Erythroblast (primary cell): ENCODE data around the gene SDSL.
A peak's percentile ranks its signal among the peaks of the same experiment; 100 is the strongest.

Experiments
- DNase-seq, 2 experiments: peaks; one replicate each; lab custom pipeline; 2025; lab: John Stamatoyannopoulos, UW
- GATA1 ChIP-seq: IDR thresholded peaks from 2 replicates; pipeline ENCODE4 v1.6.1; 2011; ENCODE audit warnings: low read depth, mild to moderate bottlenecking, control low read depth, low read length, moderate library complexity
- POLR2A ChIP-seq: IDR thresholded peaks from 2 replicates; pipeline ENCODE4 v1.6.1; 2011; ENCODE audit warnings: mild to moderate bottlenecking, low read length

Gene SDSL

GRCh38 chr12:113475451-113476175 lies 53.4 kb downstream of the SDSL start:
- TF ChIP-seq GATA1 (no peak), POLR2A (no peak)
- no peak for DNase-seq

GRCh38 chr12:113476176-113476986 lies 54.2 kb downstream of the SDSL start:
- no peak for DNase-seq
- TF ChIP-seq POLR2A (no peak), GATA1 (no peak)

- DNase-seq, result no peak
- TF ChIP-seq POLR2A (no peak), GATA1 (no peak)
Observed at GRCh38 chr12:113477171-113477841, 55.1 kb downstream of the SDSL start.

GRCh38 chr12:113477842-113478215 lies 55.6 kb downstream of the SDSL start:
- no peak for DNase-seq
- TF ChIP-seq GATA1 (no peak), POLR2A (no peak)

GRCh38 chr12:113478351-113479011 lies 56.3 kb downstream of the SDSL start:
- no peak for TF ChIP-seq POLR2A
- DNase-seq, result no peak

GRCh38 chr12:113479216-113479589 lies 57.0 kb downstream of the SDSL start:
- no peak for TF ChIP-seq GATA1
- TF ChIP-seq POLR2A, result no peak
- no peak for DNase-seq

- TF ChIP-seq GATA1 (no peak), POLR2A (no peak)
- peak; percentile 36 to 45 for DNase-seq
Observed at GRCh38 chr12:113479590-113480335, 57.6 kb downstream of the SDSL start.

GRCh38 chr12:113480336-113480971 lies 58.3 kb downstream of the SDSL start:
- TF ChIP-seq POLR2A (no peak), GATA1 (no peak)
- DNase-seq, result no peak

- DNase-seq, result no peak
- TF ChIP-seq POLR2A, result no peak
- TF ChIP-seq GATA1, result no peak
Observed at GRCh38 chr12:113482334-113482733, 60.2 kb downstream of the SDSL start.

GRCh38 chr12:113485330-113485729 lies 63.1 kb downstream of the SDSL start:
- no peak for DNase-seq
- TF ChIP-seq GATA1 (no peak), POLR2A (no peak)

GRCh38 chr12:113486722-113487121 lies 64.5 kb downstream of the SDSL start:
- DNase-seq, result no peak
- no peak for TF ChIP-seq POLR2A
- no peak for TF ChIP-seq GATA1
